ENCODE data around the gene RPS4Y2. TPM values are rescaled to one million over a fixed set of nuclear protein-coding genes. Genes with fewer than 3 reads are reported as not detected.

RPS4Y2 gene
- total and polyA plus RNA-seq, 7 donors: not detected

GRCh38 chrY:20806243-20806642 is 50.3 kb downstream of the RPS4Y2 start:
- WGBS, 3 donors: 50 to 53% methylated on average over 3 of the region's 3 CpGs; no CpG with 5 or more reads in 1 of the 3 donors

GRCh38 chrY:20813459-20813858 is 57.6 kb downstream of the RPS4Y2 start:
- ATAC-seq: no peak
- WGBS, 3 donors: 79 to 88% methylated on average over 1 of the region's 1 CpG; no CpG with 5 or more reads in 1 of the 3 donors
- Histone ChIP-seq H3K27me3 (ENCODE audit: insufficient read depth in 3 of 3, low read length in 2 of 3) (no peaks in the 10 kb centered on the region), H3K4me3 (no peak overlapping the region), H3K36me3 (ENCODE audit: insufficient read depth in 1 of 2, low read depth in 1 of 2) (no peaks in the 10 kb centered on the region), H3K9me3 (no peaks in the 10 kb centered on the region), H3K27ac (no peak overlapping the region), H3K4me1 (no peaks in the 10 kb centered on the region)
- intact Hi-C loops (cut with DNase I): no loop called here
- DNase-seq: no peak
- TF ChIP-seq, protein P1, sequence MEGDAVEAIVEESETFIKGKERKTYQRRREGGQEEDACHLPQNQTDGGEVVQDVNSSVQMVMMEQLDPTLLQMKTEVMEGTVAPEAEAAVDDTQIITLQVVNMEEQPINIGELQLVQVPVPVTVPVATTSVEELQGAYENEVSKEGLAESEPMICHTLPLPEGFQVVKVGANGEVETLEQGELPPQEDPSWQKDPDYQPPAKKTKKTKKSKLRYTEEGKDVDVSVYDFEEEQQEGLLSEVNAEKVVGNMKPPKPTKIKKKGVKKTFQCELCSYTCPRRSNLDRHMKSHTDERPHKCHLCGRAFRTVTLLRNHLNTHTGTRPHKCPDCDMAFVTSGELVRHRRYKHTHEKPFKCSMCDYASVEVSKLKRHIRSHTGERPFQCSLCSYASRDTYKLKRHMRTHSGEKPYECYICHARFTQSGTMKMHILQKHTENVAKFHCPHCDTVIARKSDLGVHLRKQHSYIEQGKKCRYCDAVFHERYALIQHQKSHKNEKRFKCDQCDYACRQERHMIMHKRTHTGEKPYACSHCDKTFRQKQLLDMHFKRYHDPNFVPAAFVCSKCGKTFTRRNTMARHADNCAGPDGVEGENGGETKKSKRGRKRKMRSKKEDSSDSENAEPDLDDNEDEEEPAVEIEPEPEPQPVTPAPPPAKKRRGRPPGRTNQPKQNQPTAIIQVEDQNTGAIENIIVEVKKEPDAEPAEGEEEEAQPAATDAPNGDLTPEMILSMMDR (IDR thresholded peaks at IDR 0.05): no peak

More at GRCh38 chrY:20806243-20806642, 50.3 kb downstream of the RPS4Y2 start:
- H3K27ac ChIP-seq: no peak overlapping the region
- no peaks in the 10 kb centered on the region for H3K36me3 ChIP-seq (ENCODE audit: insufficient read depth in 1 of 2, low read depth in 1 of 2)
- H3K4me3 ChIP-seq: no peak overlapping the region
- no peaks in the 10 kb centered on the region for H3K27me3 ChIP-seq (ENCODE audit: insufficient read depth in 3 of 3, low read length in 2 of 3)
- H3K9me3 ChIP-seq: no peaks in the 10 kb centered on the region
- intact Hi-C loops (cut with DNase I): no loop called here
- H3K4me1 ChIP-seq: no peaks in the 10 kb centered on the region
- TF ChIP-seq, protein P1 (IDR thresholded peaks at IDR 0.05): no peak
- DNase-seq: no peak
- ATAC-seq: no peak

GRCh38 chrY:20814794-20815193 is 58.9 kb downstream of the RPS4Y2 start:
- Histone ChIP-seq H3K4me3 (no peak overlapping the region), H3K27me3 (ENCODE audit: insufficient read depth in 3 of 3, low read length in 2 of 3) (no peaks in the 10 kb centered on the region), H3K36me3 (ENCODE audit: insufficient read depth in 1 of 2, low read depth in 1 of 2) (no peaks in the 10 kb centered on the region), H3K27ac (no peak overlapping the region), H3K4me1 (no peaks in the 10 kb centered on the region), H3K9me3 (no peaks in the 10 kb centered on the region)
- WGBS, 3 donors: 67 to 68% methylated on average over 1 of the region's 1 CpG; no CpG with 5 or more reads in 1 of the 3 donors
- TF ChIP-seq, protein P1 (IDR thresholded peaks at IDR 0.05): no peak
- intact Hi-C loops (cut with DNase I): no loop called here
- DNase-seq: no peak
- ATAC-seq: no peak

DNA sequence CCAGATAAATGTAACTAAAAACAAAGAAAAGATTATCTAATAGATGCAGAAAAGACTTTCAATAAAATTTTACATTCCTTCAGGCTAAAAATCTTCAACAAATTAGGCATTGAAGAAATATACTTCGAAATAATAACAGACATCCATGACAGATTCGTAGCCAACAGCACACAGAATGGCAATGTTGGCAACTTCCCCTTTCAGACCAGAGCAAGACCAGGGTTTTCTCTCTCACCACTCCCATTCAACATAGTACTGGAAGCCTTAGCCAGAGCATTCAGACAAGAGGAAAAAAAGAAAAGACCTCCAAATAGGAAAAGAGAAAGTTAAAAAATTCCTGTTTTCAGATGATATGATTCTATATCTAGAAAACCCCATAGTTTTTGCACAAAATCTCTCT is 61.2 kb downstream of the RPS4Y2 start:
- ATAC-seq (no peak), DNase-seq (no peak)
- H3K27ac ChIP-seq: no peak overlapping the region
- intact Hi-C loops (cut with DNase I): no loop called here
- H3K4me1 ChIP-seq: no peaks in the 10 kb centered on the region
- no peaks in the 10 kb centered on the region for H3K27me3 ChIP-seq (ENCODE audit: insufficient read depth in 3 of 3, low read length in 2 of 3)
- TF ChIP-seq, protein P1 (IDR thresholded peaks at IDR 0.05): no peak
- H3K4me3 ChIP-seq: no peak overlapping the region
- whole genome bisulfite sequencing, 3 donors: 42 to 51% methylated on average over 2 of the region's 2 CpGs; no CpG with 5 or more reads in 1 of the 3 donors
- H3K36me3 ChIP-seq (ENCODE audit: insufficient read depth in 1 of 2, low read depth in 1 of 2): no peaks in the 10 kb centered on the region
- no peaks in the 10 kb centered on the region for H3K9me3 ChIP-seq

Other genes with a start within 250 kb of the RPS4Y2 start
- gene EIF1AY, start 180.3 kb upstream of the RPS4Y2 start, total RNA-seq: not detected
- 10 to 100 TPM in 2 of 3 donors, under 1 TPM in 1; 0.06 to 50.6 (median 31.8) TPM for gene EIF1AY, start 180.3 kb upstream of the RPS4Y2 start, polyA plus RNA-seq